SK-N-SH (cell line): ENCODE results near the gene DGCR6. TPM values are rescaled to one million over a fixed set of nuclear protein-coding genes. Genes with fewer than 3 reads are reported as not detected.
"Not testable (repeated sequence)": the region's sequence is repeated elsewhere in the genome, so short reads cannot be mapped to it uniquely, and the experiment has no call there.

Source experiments
- CTCF ChIA-PET: fragments of 300-600, 350-600 bp; formaldehyde crosslinking; extraction: SDS; loops from one replicate; lab custom pipeline; 2021; lab: Yijun Ruan, JAX
- POLR2A ChIA-PET: fragments of 350-600 bp; sonication (Branson Sonifier 250); formaldehyde crosslinking; extraction: SDS; loops from one replicate; lab custom pipeline; 2020; ENCODE audit warnings: antibody characterized with exemption, inconsistent platforms; lab: Yijun Ruan, JAX
- DNase-seq: peaks from one replicate; pipeline ENCODE4 v3.0.0; 2012
- H2AFZ ChIP-seq: fragments of 200-600 bp; sonication (generic); 2 replicates; pipeline ENCODE4 v1.8.1; 2016; ENCODE audit warnings: antibody characterized with exemption, mild to moderate bottlenecking, low read depth
- H3F3A ChIP-seq: fragments of 200-600 bp; sonication (generic); replicated peaks from 2 replicates; pipeline ENCODE3; 2016; ENCODE audit warnings: antibody characterized with exemption, mild to moderate bottlenecking; ENCODE audit not compliant: insufficient read depth
- H3K27ac ChIP-seq, 2 experiments: fragments of 200-500 bp in 1 of 2; fragments of 200-600 bp in 1 of 2; sonication (Bioruptor generic) in 1 of 2; sonication (generic), shearing (Covaris generic) in 1 of 2; 2 replicates each; pipeline versions ENCODE4 v1.5.1 to v1.6.1; 2014 to 2016; ENCODE audit warnings: low read depth in 2 of 2, inconsistent platforms in 1 of 2, low read length in 1 of 2, mild to moderate bottlenecking in 1 of 2, mixed read lengths in 1 of 2
- H3K27me3 ChIP-seq: fragments of 200-600 bp; sonication (generic), shearing (Covaris generic); 2 replicates; pipeline ENCODE4 v1.6.1; 2016; ENCODE audit warnings: mixed run types; ENCODE audit not compliant: insufficient read depth
- H3K36me3 ChIP-seq, 2 experiments: fragments of 200-500 bp in 1 of 2; fragments of 200-600 bp in 1 of 2; sonication (Bioruptor generic) in 1 of 2; sonication (generic) in 1 of 2; replicated peaks in 1 of 2; 2 replicates each; pipeline versions ENCODE3 to v1.5.1; 2014 to 2016; ENCODE audit warnings: low read length in 1 of 2, mild to moderate bottlenecking in 1 of 2; ENCODE audit not compliant: insufficient read depth in 2 of 2, control insufficient read depth in 1 of 2
- H3K4me1 ChIP-seq, 2 experiments: fragments of 200-500 bp in 1 of 2; fragments of 200-600 bp in 1 of 2; sonication (Bioruptor generic) in 1 of 2; sonication (generic), shearing (Covaris generic) in 1 of 2; 2 replicates each; pipeline versions ENCODE4 v1.5.1 to v1.6.1; 2014 to 2016; ENCODE audit warnings: low read depth in 1 of 2, low read length in 1 of 2, mixed run types in 1 of 2; ENCODE audit not compliant: insufficient read depth in 2 of 2, control insufficient read depth in 1 of 2
- H3K4me2 ChIP-seq: fragments of 200-600 bp; sonication (generic), shearing (Covaris generic); 2 replicates; pipeline ENCODE4 v1.6.1; 2017; ENCODE audit warnings: mixed run types
- H3K4me3 ChIP-seq, 2 experiments: fragments of 200-500 bp in 1 of 2; fragments of 200-600 bp in 1 of 2; sonication (Bioruptor generic) in 1 of 2; sonication (generic), shearing (Covaris generic) in 1 of 2; 2 replicates each; pipeline versions ENCODE4 v1.5.1 to v1.8.1; 2014 to 2016; ENCODE audit warnings: low read depth in 2 of 2, inconsistent platforms in 1 of 2, low read length in 1 of 2, mild to moderate bottlenecking in 1 of 2, mixed read lengths in 1 of 2, moderate library complexity in 1 of 2
- H3K79me2 ChIP-seq: fragments of 200-600 bp; sonication (generic); 2 replicates; pipeline ENCODE4 v1.8.1; 2017; ENCODE audit warnings: mild to moderate bottlenecking; ENCODE audit not compliant: insufficient read depth
- H3K9ac ChIP-seq: fragments of 200-600 bp; sonication (generic); 2 replicates; pipeline ENCODE4 v1.6.1; 2017; ENCODE audit warnings: mixed run types
- H3K9me2 ChIP-seq: fragments of 200-600 bp; sonication (generic); 2 replicates; pipeline ENCODE4 v1.6.1; 2017; ENCODE audit warnings: mixed run types
- H3K9me3 ChIP-seq: fragments of 200-600 bp; sonication (generic); 2 replicates; pipeline ENCODE4 v1.6.1; 2017; ENCODE audit warnings: mixed run types, mild to moderate bottlenecking, moderate library complexity
- H4K20me1 ChIP-seq: fragments of 200-600 bp; sonication (generic); 2 replicates; pipeline ENCODE4 v1.6.1; 2017; ENCODE audit warnings: mild to moderate bottlenecking, mixed run types; ENCODE audit not compliant: insufficient read depth
- CHD2 ChIP-seq: fragments of 150-350 bp; IDR thresholded peaks from 2 replicates; pipeline ENCODE4 v1.6.1; 2018; ENCODE audit warnings: low read length; ENCODE audit not compliant: partially characterized antibody
- CTCF ChIP-seq: fragments of 200-600 bp; sonication (generic); IDR thresholded peaks from 2 replicates; pipeline ENCODE4 v1.6.1; 2017; ENCODE audit warnings: antibody characterized with exemption, mild to moderate bottlenecking, moderate library complexity
- ELF1 ChIP-seq: IDR thresholded peaks from 2 replicates; pipeline ENCODE4 v1.4.0; 2012
- FOXJ3 ChIP-seq: sonication (generic); formaldehyde crosslinking; IDR thresholded peaks from 2 replicates; pipeline ENCODE4 v1.5.1; 2020; ENCODE audit warnings: mild to moderate bottlenecking, missing genetic modification reagents
- GABPA ChIP-seq: IDR thresholded peaks from 2 replicates; pipeline ENCODE4 v1.4.0; 2012; ENCODE audit warnings: low read depth, mild to moderate bottlenecking
- GATA2 ChIP-seq: sonication (generic); formaldehyde crosslinking; IDR thresholded peaks from 2 replicates; pipeline ENCODE4 v1.5.0; 2020; ENCODE audit warnings: mild to moderate bottlenecking, missing genetic modification reagents
- NFIC ChIP-seq: IDR thresholded peaks from 2 replicates; pipeline ENCODE4 v1.4.0; 2012; ENCODE audit warnings: borderline replicate concordance
- POLR2AphosphoS5 ChIP-seq: IDR thresholded peaks from 2 replicates; pipeline ENCODE4 v1.6.1; 2012; ENCODE audit warnings: low read depth, low read length
- RAD21 ChIP-seq: IDR thresholded peaks from 2 replicates; pipeline ENCODE4 v1.6.1; 2012; ENCODE audit warnings: mild to moderate bottlenecking, low read length
- SIN3A ChIP-seq: IDR thresholded peaks from 2 replicates; pipeline ENCODE4 v1.6.1; 2012; ENCODE audit warnings: low read depth, mild to moderate bottlenecking, low read length, moderate library complexity, borderline replicate concordance
- SMC3 ChIP-seq: IDR thresholded peaks from 2 replicates; pipeline ENCODE4 v1.6.1; 2012; ENCODE audit warnings: low read depth, low read length, improper control_type of control experiment
- TEAD4 ChIP-seq: IDR thresholded peaks from 2 replicates; pipeline ENCODE4 v1.4.0; 2012; ENCODE audit warnings: mild to moderate bottlenecking, borderline replicate concordance; ENCODE audit not compliant: insufficient read depth
- USF1 ChIP-seq: IDR thresholded peaks from 2 replicates; pipeline ENCODE4 v1.4.0; 2012; ENCODE audit warnings: low read depth, borderline replicate concordance
- USF2 ChIP-seq: fragments of 150-350 bp; IDR thresholded peaks from 2 replicates; pipeline ENCODE4 v1.6.1; 2017; ENCODE audit warnings: antibody characterized with exemption, low read length, low read depth, borderline replicate concordance
- YY1 ChIP-seq: IDR thresholded peaks from 2 replicates; pipeline ENCODE4 v1.4.0; 2012; ENCODE audit warnings: low read depth, mild to moderate bottlenecking
- WGBS: methylation state at CpG from one replicate; pipeline ENCODE4 v1.1.6; 2017; ENCODE audit warnings: low lambda C conversion rate; 5-methylcytosine and 5-hydroxymethylcytosine counted together
- polyA plus RNA-seq, 3 experiments: library from polyadenylated mRNA; depleted of rRNA; stranded (reverse); fragments of >200 nt; gene quantifications; 2 replicates each; pipeline ENCODE4 v1.2.3, GENCODE V29; 2012

DGCR6 gene
- polyA plus RNA-seq, 1 of the 3 experiments (the other 2 are of a cell fraction), result 1.2 TPM

- H3F3A ChIP-seq, H3K36me3 ChIP-seq, H3K9ac ChIP-seq, POLR2A ChIA-PET, H2AFZ ChIP-seq, H3K4me2 ChIP-seq, DNase-seq, H3K79me2 ChIP-seq, H4K20me1 ChIP-seq, H3K4me1 ChIP-seq, H3K9me2 ChIP-seq, H3K27me3 ChIP-seq, H3K9me3 ChIP-seq, H3K27ac ChIP-seq, H3K4me3 ChIP-seq: not testable (repeated sequence)
- CTCF ChIA-PET, result interaction anchor here (1.1 to 1.7 kb wide), 4 partner anchors 29 to 676 kb away, joined by 3 to 4 read pairs (median 3); no protein-coding TSS in a partner anchor
- WGBS, result 25% methylated on average over 7 of the region's 14 CpGs
- peak; percentile 33; the same call in 1 of the 2 replicates for TF ChIP-seq GATA2 (CRISPR knock-in tag)
These were observed 47.0 kb downstream of the DGCR6 start for GRCh38 chr22:18953128-18953527.

GRCh38 chr22:18954303-18954989 lies 48.3 kb downstream of the DGCR6 start:
- 13% methylated on average over 8 of the region's 14 CpGs for WGBS
- H3K79me2 ChIP-seq, H3K4me2 ChIP-seq, H3K27me3 ChIP-seq, H3K4me1 ChIP-seq, H3F3A ChIP-seq, H3K9ac ChIP-seq, H3K36me3 ChIP-seq, H3K9me2 ChIP-seq, H3K4me3 ChIP-seq, H2AFZ ChIP-seq, H3K27ac ChIP-seq, POLR2A ChIA-PET, H4K20me1 ChIP-seq, H3K9me3 ChIP-seq: not testable (repeated sequence)
- peak; percentile 89 for DNase-seq
- TF ChIP-seq SMC3 (peak; percentile 78), RAD21 (peak; percentile 80), CTCF (peak; percentile 66)
- CTCF ChIA-PET, result interaction anchor here (0.6 to 2.6 kb wide), 16 partner anchors 11 to 675 kb away, joined by 3 to 9 read pairs (median 4); partner anchors contain the start of gene ESS2

- H3K27ac ChIP-seq, result no peak overlapping the region
- no peaks in the 10 kb centered on the region for H3K27me3 ChIP-seq
- ChIA-PET POLR2A (no interaction called here), CTCF (interaction anchor here (0.6 to 2.6 kb wide), 5 partner anchors 130 to 675 kb away, joined by 3 to 9 read pairs (median 3); no protein-coding TSS in a partner anchor)
- no peak overlapping the region for H3K9ac ChIP-seq
- no peaks in the 10 kb centered on the region for H4K20me1 ChIP-seq
- H3K4me2 ChIP-seq, result no peak overlapping the region
- no peaks in the 10 kb centered on the region for H3K9me2 ChIP-seq
- no peak overlapping the region for H3K4me3 ChIP-seq
- H3K4me1 ChIP-seq, result peaks cover 0 to 6% of the 10 kb centered on the region in 2 experiments; a peak in 1 of 4 replicates
- H2AFZ ChIP-seq, result no peak overlapping the region
- no peaks in the 10 kb centered on the region for H3K9me3 ChIP-seq
- H3K79me2 ChIP-seq, result no peaks in the 10 kb centered on the region
- 65% methylated on average over 15 of the region's 15 CpGs for WGBS
- H3K36me3 ChIP-seq, result no peaks in the 10 kb centered on the region
- no peaks in the 10 kb centered on the region for H3F3A ChIP-seq
- no peak for DNase-seq
- TF ChIP-seq SMC3, result no peak
- no peak for TF ChIP-seq GABPA
- TF ChIP-seq CTCF, result no peak
- no peak for TF ChIP-seq USF1
- TF ChIP-seq YY1, result no peak
- TF ChIP-seq CHD2, result no peak
- no peak for TF ChIP-seq FOXJ3 (CRISPR knock-in tag)
- TF ChIP-seq NFIC, result no peak
- no peak for TF ChIP-seq TEAD4
- TF ChIP-seq POLR2AphosphoS5, result no peak
- no peak for TF ChIP-seq USF2
- TF ChIP-seq ELF1, result no peak
- no peak for TF ChIP-seq SIN3A
These were observed 49.0 kb downstream of the DGCR6 start for GRCh38 chr22:18954990-18955571.
